BLaER1 treated with 17β-estradiol and CSF1 and Interleukin-3, amounts not matched to agents 10 nM and 100 nM (cell line): ENCODE results near the gene STX7.
A peak's percentile ranks its signal among the peaks of the same experiment; 100 is the strongest.

Experiments
- H3K27ac ChIP-seq, 11 experiments: shearing (Covaris generic); formaldehyde crosslinking; 2 replicates each; pipeline ENCODE4 v1.8.1; 2022
- H3K27me3 ChIP-seq, 11 experiments: shearing (Covaris generic); formaldehyde crosslinking; 2 replicates each; pipeline ENCODE4 v1.8.1; 2022
- H3K36me3 ChIP-seq, 11 experiments: shearing (Covaris generic); formaldehyde crosslinking; 2 replicates each; pipeline ENCODE4 v1.8.1; 2022
- H3K4me1 ChIP-seq, 10 experiments: shearing (Covaris generic); formaldehyde crosslinking; 2 replicates each; pipeline ENCODE4 v1.8.1; 2022
- H3K4me2 ChIP-seq, 11 experiments: shearing (Covaris generic); formaldehyde crosslinking; 2 replicates each; pipeline ENCODE4 v1.8.1; 2022
- H3K4me3 ChIP-seq, 10 experiments: shearing (Covaris generic); formaldehyde crosslinking; 2 replicates each; pipeline ENCODE4 v1.8.1; 2022
- H3K9ac ChIP-seq, 11 experiments: shearing (Covaris generic); formaldehyde crosslinking; 2 replicates each; pipeline ENCODE4 v1.8.1; 2022
- H3K9me3 ChIP-seq, 11 experiments: shearing (Covaris generic); formaldehyde crosslinking; replicated peaks in 1 of 11; 2 replicates each; pipeline ENCODE4 v1.8.1; 2022
- H4K20me1 ChIP-seq, 11 experiments: shearing (Covaris generic); formaldehyde crosslinking; 2 replicates each; pipeline ENCODE4 v1.8.1; 2022
- Cebpa-rat ChIP-seq, 11 experiments: shearing (Covaris generic); IDR thresholded peaks; 2 replicates each; pipeline ENCODE4 v1.8.1; 2022

The STX7 gene

GRCh38 chr6:132490024-132490423 is 22.9 kb downstream of the STX7 start:
- H3K4me3 ChIP-seq, result peak overlapping the region in 1 of 10 experiments; percentile 14; a peak in 1 of 20 replicates
- peak overlapping the region in 6 of 11 experiments; percentile 2 to 86 (median 48); a peak in 8 of 22 replicates for H3K27ac ChIP-seq
- TF ChIP-seq Cebpa-rat (IDR thresholded peaks at IDR 0.05), result no peak
- peak overlapping the region in 3 of 11 experiments; percentile 19 to 80 (median 58); a peak in 5 of 22 replicates for H3K9ac ChIP-seq
- H3K9me3 ChIP-seq, result peaks cover 5 to 21% (median 17%) of the 10 kb centered on the region in 11 experiments; a peak in 16 of 22 replicates
- H3K36me3 ChIP-seq, result peaks cover 16 to 79% (median 36%) of the 10 kb centered on the region in 11 experiments; a peak in 20 of 22 replicates
- no peaks in the 10 kb centered on the region for H3K27me3 ChIP-seq
- peaks cover 19 to 71% (median 24%) of the 10 kb centered on the region in 10 experiments for H3K4me1 ChIP-seq
- H3K4me2 ChIP-seq, result peak overlapping the region; percentile 51 to 91 (median 69)
- H4K20me1 ChIP-seq, result peaks cover 0 to 100% (median 39%) of the 10 kb centered on the region in 11 experiments; a peak in 17 of 22 replicates

GRCh38 chr6:132489376-132489775 is 23.5 kb downstream of the STX7 start:
- Histone ChIP-seq H3K27ac (peak overlapping the region in 5 of 11 experiments; percentile 2 to 86 (median 66); a peak in 8 of 22 replicates), H3K4me2 (peak overlapping the region; percentile 51 to 91 (median 69); a peak in 18 of 22 replicates), H3K36me3 (peaks cover 16 to 79% (median 34%) of the 10 kb centered on the region in 11 experiments; a peak in 20 of 22 replicates), H3K4me3 (peak overlapping the region in 1 of 10 experiments; percentile 8; a peak in 1 of 20 replicates), H3K9ac (peak overlapping the region in 3 of 11 experiments; percentile 6 to 64 (median 19); a peak in 3 of 22 replicates), H3K9me3 (peaks cover 3 to 18% (median 14%) of the 10 kb centered on the region in 11 experiments; a peak in 16 of 22 replicates), H3K27me3 (no peaks in the 10 kb centered on the region), H4K20me1 (peaks cover 0 to 100% (median 39%) of the 10 kb centered on the region in 11 experiments; a peak in 18 of 22 replicates), H3K4me1 (peaks cover 13 to 69% (median 19%) of the 10 kb centered on the region in 10 experiments)
- no peak for TF ChIP-seq Cebpa-rat (IDR thresholded peaks at IDR 0.05)

GRCh38 chr6:132487762-132488161 is 25.2 kb downstream of the STX7 start:
- Histone ChIP-seq H3K4me1 (peaks cover 12 to 71% (median 18%) of the 10 kb centered on the region in 10 experiments), H3K27me3 (no peaks in the 10 kb centered on the region), H3K9ac (no peak overlapping the region), H3K4me2 (peak overlapping the region in 1 of 11 experiments; percentile 91; a peak in 1 of 22 replicates), H3K4me3 (no peak overlapping the region), H3K36me3 (peaks cover 2 to 77% (median 18%) of the 10 kb centered on the region in 11 experiments; a peak in 16 of 22 replicates), H3K9me3 (peaks cover 0 to 5% (median 0%) of the 10 kb centered on the region in 11 experiments; a peak in 3 of 22 replicates), H3K27ac (no peak overlapping the region), H4K20me1 (peaks cover 0 to 100% (median 52%) of the 10 kb centered on the region in 11 experiments; a peak in 19 of 22 replicates)
- TF ChIP-seq Cebpa-rat (IDR thresholded peaks at IDR 0.05), result no peak

- Histone ChIP-seq H3K4me1 (peaks cover 20 to 71% (median 22%) of the 10 kb centered on the region in 10 experiments), H3K4me2 (peak overlapping the region in 1 of 11 experiments; percentile 15; a peak in 1 of 22 replicates), H4K20me1 (peaks cover 0 to 100% (median 58%) of the 10 kb centered on the region in 11 experiments; a peak in 17 of 22 replicates), H3K9ac (0 out of 22 replicates have a peak overlapping the region, but pooled peaks of 1 of the 11 experiments have one; percentile 12), H3K27me3 (no peaks in the 10 kb centered on the region), H3K27ac (no peak overlapping the region; a peak in 1 of 22 replicates), H3K9me3 (peaks cover 0 to 4% (median 0%) of the 10 kb centered on the region in 11 experiments; a peak in 1 of 22 replicates), H3K36me3 (peaks cover 0 to 84% (median 6%) of the 10 kb centered on the region in 11 experiments; a peak in 12 of 22 replicates), H3K4me3 (no peak overlapping the region)
- no peak for TF ChIP-seq Cebpa-rat (IDR thresholded peaks at IDR 0.05)
These were observed 28.3 kb downstream of the STX7 start for GRCh38 chr6:132484680-132485018.

GRCh38 chr6:132483779-132484679 is 28.9 kb downstream of the STX7 start:
- no peak for TF ChIP-seq Cebpa-rat (IDR thresholded peaks at IDR 0.05)
- Histone ChIP-seq H3K36me3 (peaks cover 0 to 90% (median 3%) of the 10 kb centered on the region in 11 experiments; a peak in 12 of 22 replicates), H3K4me2 (peak overlapping the region in 1 of 11 experiments; percentile 15; a peak in 1 of 22 replicates), H3K27ac (no peak overlapping the region; a peak in 1 of 22 replicates), H3K27me3 (no peaks in the 10 kb centered on the region), H3K9ac (0 out of 22 replicates have a peak overlapping the region, but pooled peaks of 1 of the 11 experiments have one; percentile 14), H4K20me1 (peaks cover 0 to 100% (median 64%) of the 10 kb centered on the region in 11 experiments; a peak in 17 of 22 replicates), H3K4me3 (no peak overlapping the region), H3K9me3 (peaks cover 0 to 4% (median 0%) of the 10 kb centered on the region in 11 experiments; a peak in 1 of 22 replicates), H3K4me1 (peaks cover 16 to 70% (median 19%) of the 10 kb centered on the region in 10 experiments)

GRCh38 chr6:132482581-132482980 is 30.3 kb downstream of the STX7 start:
- Histone ChIP-seq H3K4me1 (peaks cover 16 to 66% (median 19%) of the 10 kb centered on the region in 10 experiments), H3K9ac (no peak overlapping the region), H3K4me2 (no peak overlapping the region), H3K27me3 (no peaks in the 10 kb centered on the region), H3K27ac (no peak overlapping the region), H3K36me3 (peaks cover 0 to 83% (median 4%) of the 10 kb centered on the region in 11 experiments; a peak in 11 of 22 replicates), H3K9me3 (peaks cover 0 to 8% (median 0%) of the 10 kb centered on the region in 11 experiments; a peak in 2 of 22 replicates), H4K20me1 (peaks cover 0 to 100% (median 74%) of the 10 kb centered on the region in 11 experiments; a peak in 17 of 22 replicates), H3K4me3 (no peak overlapping the region)
- no peak for TF ChIP-seq Cebpa-rat (IDR thresholded peaks at IDR 0.05)

GRCh38 chr6:132481189-132481588 is 31.7 kb downstream of the STX7 start:
- Histone ChIP-seq H3K27me3 (no peaks in the 10 kb centered on the region), H3K9me3 (peaks cover 0 to 4% (median 0%) of the 10 kb centered on the region in 11 experiments; a peak in 1 of 22 replicates), H3K4me1 (peaks cover 16 to 66% (median 19%) of the 10 kb centered on the region in 10 experiments), H3K9ac (peak overlapping the region in 4 of 11 experiments; percentile 6 to 52 (median 29); a peak in 5 of 22 replicates), H3K36me3 (peaks cover 0 to 70% (median 0%) of the 10 kb centered on the region in 11 experiments; a peak in 8 of 22 replicates), H3K4me3 (no peak overlapping the region), H4K20me1 (peaks cover 0 to 100% (median 78%) of the 10 kb centered on the region in 11 experiments; a peak in 17 of 22 replicates), H3K27ac (no peak overlapping the region), H3K4me2 (peak overlapping the region; percentile 58 to 87 (median 73))
- TF ChIP-seq Cebpa-rat (IDR thresholded peaks at IDR 0.05), result no peak

- no peak overlapping the region for H3K9ac ChIP-seq
- no peak overlapping the region for H3K4me2 ChIP-seq
- no peak for TF ChIP-seq Cebpa-rat (IDR thresholded peaks at IDR 0.05)
These were observed 33.8 kb downstream of the STX7 start for GRCh38 chr6:132479131-132479530.

More at GRCh38 chr6:132479131-132479530, 33.8 kb downstream of the STX7 start:
- peaks cover 0 to 100% (median 62%) of the 10 kb centered on the region in 11 experiments; a peak in 15 of 22 replicates for H4K20me1 ChIP-seq
- H3K4me1 ChIP-seq, result peaks cover 16 to 60% (median 19%) of the 10 kb centered on the region in 10 experiments
- H3K27me3 ChIP-seq, result no peaks in the 10 kb centered on the region
- H3K9me3 ChIP-seq, result peaks cover 0 to 4% (median 0%) of the 10 kb centered on the region in 11 experiments; a peak in 1 of 22 replicates
- peaks cover 0 to 67% (median 6%) of the 10 kb centered on the region in 11 experiments; a peak in 12 of 22 replicates for H3K36me3 ChIP-seq
- no peak overlapping the region for H3K27ac ChIP-seq
- H3K4me3 ChIP-seq, result no peak overlapping the region
